Panc1 (cell line): ENCODE measurements around the gene PDLIM7. TPM values are rescaled to one million over a fixed set of nuclear protein-coding genes. Genes with fewer than 3 reads are reported as not detected.

Source experiments
- ATAC-seq: fragments of 200-7000 bp; cut with Tn5 transposase; 2 replicates; pipeline ENCODE4 v1.9.1; 2020; ENCODE audit warnings: mild to moderate bottlenecking, moderate library complexity
- BruUV-seq: library from RNA; stranded (reverse); fragments of 400-500 nt; replicated peaks from 2 replicates; lab custom pipeline; 2021; lab: Mats Ljungman, UMichigan
- CTCF ChIA-PET: fragments of 300-600 bp; sonication (Branson Sonifier 250); formaldehyde crosslinking; loops from one replicate; lab custom pipeline; 2022; ENCODE audit warnings: antibody characterized with exemption; lab: Charles Lee
- POLR2A ChIA-PET: fragments of 300-600 bp; sonication (Branson Sonifier 250); formaldehyde crosslinking; loops from one replicate; lab custom pipeline; 2022; ENCODE audit warnings: antibody characterized with exemption; lab: Charles Lee
- DNase-seq: peaks from one replicate; pipeline ENCODE4 v3.0.0-alpha.2; 2010; ENCODE audit warnings: low read depth, low spot score
- H3K27ac ChIP-seq: 2 replicates; pipeline ENCODE4 v1.5.1; 2011; ENCODE audit warnings: mild to moderate bottlenecking, low read length, inconsistent platforms
- H3K27me3 ChIP-seq: fragments of 200-500 bp; sonication (Bioruptor generic); 2 replicates; pipeline ENCODE4 v1.6.0; 2014; ENCODE audit warnings: low read length, inconsistent platforms; ENCODE audit not compliant: control insufficient read depth, insufficient read depth
- H3K36me3 ChIP-seq: fragments of 200-500 bp; sonication (Bioruptor generic); 2 replicates; pipeline ENCODE4 v1.5.1; 2014; ENCODE audit warnings: inconsistent platforms, mild to moderate bottlenecking, low read length, moderate library complexity; ENCODE audit not compliant: control insufficient read depth, insufficient read depth
- H3K4me1 ChIP-seq: 2 replicates; pipeline ENCODE4 v1.5.1; 2011; ENCODE audit warnings: inconsistent platforms, mild to moderate bottlenecking, low read length, moderate library complexity; ENCODE audit not compliant: control insufficient read depth, insufficient read depth
- H3K4me3 ChIP-seq, 2 experiments: 2 replicates each; pipeline ENCODE4 v1.5.1; 2011 to 2012; ENCODE audit warnings: low read depth in 2 of 2, low read length in 2 of 2, mild to moderate bottlenecking in 2 of 2, inconsistent platforms in 1 of 2, moderate library complexity in 1 of 2
- H3K9me3 ChIP-seq: fragments of 200-500 bp; sonication (Bioruptor generic); 2 replicates; pipeline ENCODE4 v1.5.1; 2014; ENCODE audit warnings: low read depth, mild to moderate bottlenecking, inconsistent platforms, low read length, moderate library complexity; ENCODE audit not compliant: control insufficient read depth, insufficient read depth
- POLR2AphosphoS5 ChIP-seq: IDR thresholded peaks from 2 replicates; pipeline ENCODE4 v1.6.1; 2012; ENCODE audit warnings: mild to moderate bottlenecking, low read depth, low read length, moderate library complexity
- SIN3A ChIP-seq: IDR thresholded peaks from 2 replicates; pipeline ENCODE4 v1.6.1; 2012; ENCODE audit warnings: low read depth, mild to moderate bottlenecking, low read length, moderate library complexity, borderline replicate concordance; ENCODE audit not compliant: insufficient read depth
- TCF7L2 ChIP-seq: IDR thresholded peaks from 2 replicates; pipeline ENCODE4 v1.6.1; 2011; ENCODE audit warnings: mild to moderate bottlenecking, low read depth, low read length, inconsistent platforms
- in situ Hi-C: cut with HindIII; loops from 2 replicates; pipeline ENCODE4 v1.10.0; 2016; ENCODE audit warnings: low sequenced_read_pairs, low pct_unique_long_range_greater_than_20kb
- intact Hi-C: fragments of 100-400 bp; cut with micrococcal nuclease; formaldehyde crosslinking; loops from one replicate; pipeline ENCODE4 v1.10.0; 2022; ENCODE audit not compliant: unreplicated experiment
- total RNA-seq: library from RNA; stranded (reverse); gene quantifications from one replicate; pipeline ENCODE4 v1.2.1, GENCODE V29; 2021; ENCODE audit not compliant: unreplicated experiment
- TF ChIP-seq, protein P1 (sequence below), 2 experiments: IDR thresholded peaks; 2 replicates each; pipeline ENCODE4 v1.6.1; 2011 to 2012; ENCODE audit warnings: low read depth in 2 of 2, control low read depth in 1 of 2, low read length in 1 of 2, mild to moderate bottlenecking in 1 of 2, moderate library complexity in 1 of 2; ENCODE audit not compliant: insufficient read depth in 1 of 2
- TF ChIP-seq, protein P2 (sequence below): fragments of 450-650 bp; IDR thresholded peaks from 2 replicates; pipeline ENCODE4 v1.5.1; 2017; ENCODE audit warnings: mild to moderate bottlenecking

The PDLIM7 gene
- total RNA-seq, 1 experiment from 2014 or later: 62.9 TPM

DNA sequence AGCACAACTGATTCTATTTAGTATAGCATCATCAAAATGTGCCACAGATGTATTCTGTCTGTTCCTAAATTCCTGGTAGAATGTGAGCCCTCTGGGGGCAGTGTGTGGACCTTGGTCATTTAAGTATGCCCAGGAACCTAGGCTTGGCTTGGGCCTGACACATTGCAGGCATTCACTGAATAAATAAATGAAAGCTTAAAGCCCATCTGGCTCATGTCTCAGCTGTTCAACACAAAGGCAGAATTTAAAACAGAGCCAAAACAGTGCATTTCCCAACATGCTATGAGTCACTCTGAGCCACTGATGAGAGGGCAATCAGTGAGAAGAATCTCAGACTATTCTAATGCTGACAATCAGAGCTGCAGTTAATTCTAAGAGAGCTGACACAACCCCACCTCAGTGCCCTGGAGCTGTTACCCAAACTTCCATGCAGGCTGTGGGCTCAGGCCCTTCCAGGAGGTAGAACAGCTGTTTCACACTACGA, 48.9 kb upstream of the PDLIM7 start:
- ChIA-PET CTCF (interaction anchor here (0.7 kb wide), 1 partner anchor 656 kb away, joined by 3 read pairs; no protein-coding TSS in a partner anchor), POLR2A (interaction anchor here (0.7 to 1.0 kb wide), 2 partner anchors 8 to 508 kb away, joined by 3 to 4 read pairs; no protein-coding TSS in a partner anchor)
- Histone ChIP-seq H3K4me1 (peaks cover 32% of the 10 kb centered on the region), H3K4me3 (no peak overlapping the region), H3K27ac (peak overlapping the region; percentile 69), H3K36me3 (no peaks in the 10 kb centered on the region), H3K9me3 (no peaks in the 10 kb centered on the region), H3K27me3 (no peaks in the 10 kb centered on the region)
- TF ChIP-seq TCF7L2 (no peak), POLR2AphosphoS5 (no peak), SIN3A (no peak)
- TF ChIP-seq, protein P1, sequence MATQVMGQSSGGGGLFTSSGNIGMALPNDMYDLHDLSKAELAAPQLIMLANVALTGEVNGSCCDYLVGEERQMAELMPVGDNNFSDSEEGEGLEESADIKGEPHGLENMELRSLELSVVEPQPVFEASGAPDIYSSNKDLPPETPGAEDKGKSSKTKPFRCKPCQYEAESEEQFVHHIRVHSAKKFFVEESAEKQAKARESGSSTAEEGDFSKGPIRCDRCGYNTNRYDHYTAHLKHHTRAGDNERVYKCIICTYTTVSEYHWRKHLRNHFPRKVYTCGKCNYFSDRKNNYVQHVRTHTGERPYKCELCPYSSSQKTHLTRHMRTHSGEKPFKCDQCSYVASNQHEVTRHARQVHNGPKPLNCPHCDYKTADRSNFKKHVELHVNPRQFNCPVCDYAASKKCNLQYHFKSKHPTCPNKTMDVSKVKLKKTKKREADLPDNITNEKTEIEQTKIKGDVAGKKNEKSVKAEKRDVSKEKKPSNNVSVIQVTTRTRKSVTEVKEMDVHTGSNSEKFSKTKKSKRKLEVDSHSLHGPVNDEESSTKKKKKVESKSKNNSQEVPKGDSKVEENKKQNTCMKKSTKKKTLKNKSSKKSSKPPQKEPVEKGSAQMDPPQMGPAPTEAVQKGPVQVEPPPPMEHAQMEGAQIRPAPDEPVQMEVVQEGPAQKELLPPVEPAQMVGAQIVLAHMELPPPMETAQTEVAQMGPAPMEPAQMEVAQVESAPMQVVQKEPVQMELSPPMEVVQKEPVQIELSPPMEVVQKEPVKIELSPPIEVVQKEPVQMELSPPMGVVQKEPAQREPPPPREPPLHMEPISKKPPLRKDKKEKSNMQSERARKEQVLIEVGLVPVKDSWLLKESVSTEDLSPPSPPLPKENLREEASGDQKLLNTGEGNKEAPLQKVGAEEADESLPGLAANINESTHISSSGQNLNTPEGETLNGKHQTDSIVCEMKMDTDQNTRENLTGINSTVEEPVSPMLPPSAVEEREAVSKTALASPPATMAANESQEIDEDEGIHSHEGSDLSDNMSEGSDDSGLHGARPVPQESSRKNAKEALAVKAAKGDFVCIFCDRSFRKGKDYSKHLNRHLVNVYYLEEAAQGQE (IDR thresholded peaks at IDR 0.05; ENCODE audit: insufficient read depth in 1 of 2, low read depth in 2 of 2, low read length in 1 of 2): no peak
- TF ChIP-seq, protein P2, sequence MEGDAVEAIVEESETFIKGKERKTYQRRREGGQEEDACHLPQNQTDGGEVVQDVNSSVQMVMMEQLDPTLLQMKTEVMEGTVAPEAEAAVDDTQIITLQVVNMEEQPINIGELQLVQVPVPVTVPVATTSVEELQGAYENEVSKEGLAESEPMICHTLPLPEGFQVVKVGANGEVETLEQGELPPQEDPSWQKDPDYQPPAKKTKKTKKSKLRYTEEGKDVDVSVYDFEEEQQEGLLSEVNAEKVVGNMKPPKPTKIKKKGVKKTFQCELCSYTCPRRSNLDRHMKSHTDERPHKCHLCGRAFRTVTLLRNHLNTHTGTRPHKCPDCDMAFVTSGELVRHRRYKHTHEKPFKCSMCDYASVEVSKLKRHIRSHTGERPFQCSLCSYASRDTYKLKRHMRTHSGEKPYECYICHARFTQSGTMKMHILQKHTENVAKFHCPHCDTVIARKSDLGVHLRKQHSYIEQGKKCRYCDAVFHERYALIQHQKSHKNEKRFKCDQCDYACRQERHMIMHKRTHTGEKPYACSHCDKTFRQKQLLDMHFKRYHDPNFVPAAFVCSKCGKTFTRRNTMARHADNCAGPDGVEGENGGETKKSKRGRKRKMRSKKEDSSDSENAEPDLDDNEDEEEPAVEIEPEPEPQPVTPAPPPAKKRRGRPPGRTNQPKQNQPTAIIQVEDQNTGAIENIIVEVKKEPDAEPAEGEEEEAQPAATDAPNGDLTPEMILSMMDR: 0 out of 2 replicates have a peak, but pooled peaks have one; percentile 11
- intact Hi-C loops (no loop called here), in situ Hi-C loops (loop anchor here (10.0 kb wide), 1 partner anchor 49 kb away; the partner anchor contains the start of gene TMED9)
- BruUV-seq: no TSS peak
- DNase-seq: peak; percentile 82
- ATAC-seq: peak; percentile 89

DNA sequence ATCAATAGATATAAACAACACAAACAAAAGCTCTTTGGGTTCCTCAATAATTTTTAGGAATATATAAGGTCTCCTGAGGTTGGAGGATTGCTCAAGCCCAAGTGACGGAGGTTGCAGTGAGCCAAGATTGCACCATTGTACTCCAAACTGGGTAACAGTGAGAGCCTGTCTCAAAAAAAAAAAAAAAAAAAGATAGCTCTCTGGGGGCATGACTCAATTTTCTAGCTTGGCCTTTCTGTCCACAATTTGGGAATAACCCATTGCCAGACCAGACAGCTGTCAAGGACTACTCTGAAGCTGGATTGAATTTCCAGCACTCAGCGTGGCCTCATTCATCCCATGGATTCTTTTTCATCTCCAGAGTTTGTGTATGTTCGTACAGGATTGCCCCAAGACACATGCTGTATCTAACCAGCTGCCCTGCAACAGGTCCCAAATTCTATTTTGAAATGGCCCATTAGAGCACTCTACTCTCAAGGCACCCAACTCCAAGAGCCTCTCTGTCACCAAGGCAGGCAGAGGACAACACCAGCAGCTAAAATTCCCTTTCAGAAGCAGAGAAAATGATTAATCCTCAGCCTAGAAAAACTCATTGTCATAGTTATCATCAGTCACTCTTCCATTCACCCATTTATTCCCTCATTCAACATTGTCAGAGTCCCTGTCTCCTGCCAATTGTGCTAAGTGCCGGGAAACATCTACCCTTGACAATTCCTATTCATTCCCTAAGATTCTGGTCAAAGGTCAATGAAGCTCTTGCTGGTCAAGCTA, 48.3 kb upstream of the PDLIM7 start:
- H3K27ac ChIP-seq: peak overlapping the region; percentile 69
- ATAC-seq (no peak), DNase-seq (no peak)
- TF ChIP-seq POLR2AphosphoS5: no peak
- TF ChIP-seq TCF7L2: no peak
- TF ChIP-seq, protein P2: no peak
- POLR2A ChIA-PET: interaction anchor here (0.6 to 1.0 kb wide), 4 partner anchors 8 to 509 kb away, joined by 3 to 8 read pairs (median 4); no protein-coding TSS in a partner anchor
- no TSS peak for BruUV-seq
- CTCF ChIA-PET: interaction anchor here (0.6 to 0.7 kb wide), 4 partner anchors 27 to 657 kb away, joined by 3 to 6 read pairs (median 3); no protein-coding TSS in a partner anchor
- H3K9me3 ChIP-seq: no peaks in the 10 kb centered on the region
- H3K36me3 ChIP-seq: no peaks in the 10 kb centered on the region
- H3K27me3 ChIP-seq: no peaks in the 10 kb centered on the region
- peaks cover 38% of the 10 kb centered on the region for H3K4me1 ChIP-seq
- in situ Hi-C loops: loop anchor here (10.0 kb wide), 1 partner anchor 49 kb away; the partner anchor contains the start of gene TMED9
- H3K4me3 ChIP-seq: no peak overlapping the region
- intact Hi-C loops: no loop called here
